Osteocyte (in vitro differentiated cells): ENCODE results near the gene GALNTL6. TPM values are rescaled to one million over a fixed set of nuclear protein-coding genes. Genes with fewer than 3 reads are reported as not detected.

Source experiments
- DNase-seq: peaks from one replicate; pipeline ENCODE4 v3.0.0; 2021; ENCODE audit warnings: mixed read lengths; ENCODE audit not compliant: unreplicated experiment; ENCODE audit errors: extremely low spot score
- H3K27ac Mint-ChIP-seq: one replicate; pipeline ENCODE4 v1.8.0; 2021; ENCODE audit warnings: mild to moderate bottlenecking, mixed read lengths; ENCODE audit not compliant: unreplicated experiment
- H3K27me3 Mint-ChIP-seq: one replicate; pipeline ENCODE4 v1.8.0; 2021; ENCODE audit warnings: mixed read lengths; ENCODE audit not compliant: unreplicated experiment
- H3K36me3 Mint-ChIP-seq: one replicate; pipeline ENCODE4 v1.8.0; 2021; ENCODE audit warnings: mixed read lengths; ENCODE audit not compliant: unreplicated experiment
- H3K4me1 Mint-ChIP-seq: one replicate; pipeline ENCODE4 v1.8.0; 2021; ENCODE audit warnings: mixed read lengths; ENCODE audit not compliant: unreplicated experiment
- H3K4me3 Mint-ChIP-seq: one replicate; pipeline ENCODE4 v1.8.0; 2021; ENCODE audit warnings: mild to moderate bottlenecking, moderate library complexity, mixed read lengths; ENCODE audit not compliant: unreplicated experiment
- H3K9me3 Mint-ChIP-seq: one replicate; pipeline ENCODE4 v1.8.0; 2021; ENCODE audit warnings: mixed read lengths; ENCODE audit not compliant: unreplicated experiment
- CTCF ChIP-seq: fragments of 200-600 bp; sonication (generic); IDR thresholded peaks from 2 replicates; pipeline ENCODE4 v1.5.0; 2021; ENCODE audit warnings: antibody characterized with exemption, mild to moderate bottlenecking, moderate library complexity
- total RNA-seq: library from RNA; stranded (reverse); gene quantifications from 2 replicates; pipeline ENCODE4 v1.2.1, GENCODE V29; 2021

The GALNTL6 gene
- total RNA-seq, 1 donor from 2014 or later: not detected

GRCh38 chr4:172706000-172706399 is 892.8 kb downstream of the GALNTL6 start:
- H3K27me3 Mint-ChIP-seq: peaks cover 2% of the 10 kb centered on the region

GRCh38 chr4:172707622-172708021 is 894.4 kb downstream of the GALNTL6 start:
- Mint-ChIP-seq H3K36me3 (peaks cover 5% of the 10 kb centered on the region), H3K27ac (no peak overlapping the region), H3K9me3 (peaks cover 36% of the 10 kb centered on the region), H3K4me3 (no peak overlapping the region), H3K4me1 (no peaks in the 10 kb centered on the region), H3K27me3 (peaks cover 2% of the 10 kb centered on the region)
- TF ChIP-seq CTCF: no peak
- no peak for DNase-seq

More at GRCh38 chr4:172706000-172706399, 892.8 kb downstream of the GALNTL6 start:
- TF ChIP-seq CTCF: no peak
- Mint-ChIP-seq H3K36me3 (peaks cover 5% of the 10 kb centered on the region), H3K27ac (no peak overlapping the region), H3K4me3 (no peak overlapping the region), H3K9me3 (peaks cover 36% of the 10 kb centered on the region), H3K4me1 (no peaks in the 10 kb centered on the region)
- no peak for DNase-seq

GRCh38 chr4:172708184-172708583 is 895.0 kb downstream of the GALNTL6 start:
- H3K4me1 Mint-ChIP-seq: no peaks in the 10 kb centered on the region
- peaks cover 2% of the 10 kb centered on the region for H3K27me3 Mint-ChIP-seq
- H3K9me3 Mint-ChIP-seq: peaks cover 36% of the 10 kb centered on the region
- no peak for DNase-seq
- no peak for TF ChIP-seq CTCF
- no peak overlapping the region for H3K27ac Mint-ChIP-seq
- no peak overlapping the region for H3K4me3 Mint-ChIP-seq
- H3K36me3 Mint-ChIP-seq: peaks cover 5% of the 10 kb centered on the region

GRCh38 chr4:172709376-172709775 is 896.2 kb downstream of the GALNTL6 start:
- Mint-ChIP-seq H3K27ac (no peak overlapping the region), H3K4me3 (no peak overlapping the region), H3K27me3 (peaks cover 2% of the 10 kb centered on the region), H3K4me1 (no peaks in the 10 kb centered on the region), H3K36me3 (peaks cover 5% of the 10 kb centered on the region), H3K9me3 (peaks cover 28% of the 10 kb centered on the region)
- DNase-seq: no peak
- no peak for TF ChIP-seq CTCF

GRCh38 chr4:172716291-172716690 is 903.1 kb downstream of the GALNTL6 start:
- Mint-ChIP-seq H3K36me3 (no peaks in the 10 kb centered on the region), H3K27ac (no peak overlapping the region), H3K9me3 (no peaks in the 10 kb centered on the region), H3K27me3 (no peaks in the 10 kb centered on the region), H3K4me1 (no peaks in the 10 kb centered on the region), H3K4me3 (no peak overlapping the region)
- no peak for DNase-seq
- no peak for TF ChIP-seq CTCF
